ENCODE results near the gene DCST1. TPM values are rescaled to one million over a fixed set of nuclear protein-coding genes. Genes with fewer than 3 reads are reported as not detected.

Gene DCST1
- total RNA-seq, 1 experiment from 2014 or later, result not detected

GRCh38 chr1:155030243-155030795, 3.3 kb upstream of the DCST1 start:
- no peak overlapping the region for H3K4me2 ChIP-seq (ENCODE audit: low read depth, low read length, poor library complexity, severe bottlenecking)
- H3K9ac ChIP-seq (ENCODE audit: low read length), result no peak overlapping the region

GRCh38 chr1:155030899-155031298, 2.7 kb upstream of the DCST1 start:
- DNase-seq, result no peak
- Histone ChIP-seq H3K4me2 (ENCODE audit: low read depth, low read length, poor library complexity, severe bottlenecking) (no peak overlapping the region), H3K9ac (ENCODE audit: low read length) (no peak overlapping the region), H3K9me3 (ENCODE audit: low read length) (no peaks in the 10 kb centered on the region), H2AFZ (ENCODE audit: low read length) (no peak overlapping the region), H3K27me3 (ENCODE audit: low read length) (no peaks in the 10 kb centered on the region), H3K79me2 (ENCODE audit: low read length) (no peaks in the 10 kb centered on the region), H4K20me1 (ENCODE audit: insufficient read depth, low read depth, low read length) (no peaks in the 10 kb centered on the region), H3K36me3 (ENCODE audit: insufficient read depth, low read length) (no peaks in the 10 kb centered on the region), H3K9me2 (replicated peaks; ENCODE audit: insufficient read depth, low read length) (no peaks in the 10 kb centered on the region), H3K4me3 (ENCODE audit: low read length) (no peak overlapping the region), H3K27ac (ENCODE audit: low read length) (no peak overlapping the region), H3K4me1 (ENCODE audit: low read length) (no peaks in the 10 kb centered on the region)

More at GRCh38 chr1:155030243-155030795, 3.3 kb upstream of the DCST1 start:
- no peaks in the 10 kb centered on the region for H3K79me2 ChIP-seq (ENCODE audit: low read length)
- H4K20me1 ChIP-seq (ENCODE audit: insufficient read depth, low read depth, low read length), result no peaks in the 10 kb centered on the region
- H3K9me3 ChIP-seq (ENCODE audit: low read length), result no peaks in the 10 kb centered on the region
- H3K9me2 ChIP-seq (replicated peaks; ENCODE audit: insufficient read depth, low read length), result no peaks in the 10 kb centered on the region
- H3K36me3 ChIP-seq (ENCODE audit: insufficient read depth, low read length), result no peaks in the 10 kb centered on the region
- no peak for DNase-seq
- no peaks in the 10 kb centered on the region for H3K4me1 ChIP-seq (ENCODE audit: low read length)
- no peaks in the 10 kb centered on the region for H3K27me3 ChIP-seq (ENCODE audit: low read length)
- H3K27ac ChIP-seq (ENCODE audit: low read length), result no peak overlapping the region
- no peak overlapping the region for H3K4me3 ChIP-seq (ENCODE audit: low read length)
- no peak overlapping the region for H2AFZ ChIP-seq (ENCODE audit: low read length)

- no peak overlapping the region for H3K4me3 ChIP-seq (ENCODE audit: low read length)
- H3K27ac ChIP-seq (ENCODE audit: low read length), result no peak overlapping the region
- H3K4me1 ChIP-seq (ENCODE audit: low read length), result no peaks in the 10 kb centered on the region
- no peaks in the 10 kb centered on the region for H3K27me3 ChIP-seq (ENCODE audit: low read length)
- no peaks in the 10 kb centered on the region for H3K9me2 ChIP-seq (replicated peaks; ENCODE audit: insufficient read depth, low read length)
- H3K79me2 ChIP-seq (ENCODE audit: low read length), result no peaks in the 10 kb centered on the region
- DNase-seq, result no peak
- H3K36me3 ChIP-seq (ENCODE audit: insufficient read depth, low read length), result no peaks in the 10 kb centered on the region
- no peaks in the 10 kb centered on the region for H3K9me3 ChIP-seq (ENCODE audit: low read length)
- no peak overlapping the region for H3K9ac ChIP-seq (ENCODE audit: low read length)
- no peak overlapping the region for H2AFZ ChIP-seq (ENCODE audit: low read length)
- no peak overlapping the region for H3K4me2 ChIP-seq (ENCODE audit: low read depth, low read length, poor library complexity, severe bottlenecking)
- H4K20me1 ChIP-seq (ENCODE audit: insufficient read depth, low read depth, low read length), result no peaks in the 10 kb centered on the region
Observed at GRCh38 chr1:155032886-155033285, 738 bp upstream of the DCST1 start.

- Histone ChIP-seq H4K20me1 (ENCODE audit: insufficient read depth, low read depth, low read length) (no peaks in the 10 kb centered on the region), H3K27ac (ENCODE audit: low read length) (no peak overlapping the region), H3K9ac (ENCODE audit: low read length) (no peak overlapping the region), H3K4me3 (ENCODE audit: low read length) (no peak overlapping the region), H3K9me3 (ENCODE audit: low read length) (no peaks in the 10 kb centered on the region), H2AFZ (ENCODE audit: low read length) (no peak overlapping the region), H3K4me2 (ENCODE audit: low read depth, low read length, poor library complexity, severe bottlenecking) (no peak overlapping the region), H3K9me2 (replicated peaks; ENCODE audit: insufficient read depth, low read length) (no peaks in the 10 kb centered on the region), H3K4me1 (ENCODE audit: low read length) (no peaks in the 10 kb centered on the region), H3K79me2 (ENCODE audit: low read length) (no peaks in the 10 kb centered on the region), H3K27me3 (ENCODE audit: low read length) (no peaks in the 10 kb centered on the region), H3K36me3 (ENCODE audit: insufficient read depth, low read length) (no peaks in the 10 kb centered on the region)
- no peak for DNase-seq
Observed at GRCh38 chr1:155034318-155035208, 939 bp downstream of the DCST1 start.

- Histone ChIP-seq H3K27ac (ENCODE audit: low read length) (no peak overlapping the region), H3K4me3 (ENCODE audit: low read length) (no peak overlapping the region), H3K27me3 (ENCODE audit: low read length) (no peaks in the 10 kb centered on the region), H3K79me2 (ENCODE audit: low read length) (no peaks in the 10 kb centered on the region), H3K9ac (ENCODE audit: low read length) (no peak overlapping the region), H3K4me2 (ENCODE audit: low read depth, low read length, poor library complexity, severe bottlenecking) (no peak overlapping the region), H3K4me1 (ENCODE audit: low read length) (no peaks in the 10 kb centered on the region), H3K9me3 (ENCODE audit: low read length) (no peaks in the 10 kb centered on the region), H4K20me1 (ENCODE audit: insufficient read depth, low read depth, low read length) (no peaks in the 10 kb centered on the region), H2AFZ (ENCODE audit: low read length) (no peak overlapping the region), H3K36me3 (ENCODE audit: insufficient read depth, low read length) (no peaks in the 10 kb centered on the region), H3K9me2 (replicated peaks; ENCODE audit: insufficient read depth, low read length) (no peaks in the 10 kb centered on the region)
- DNase-seq, result no peak
Observed at GRCh38 chr1:155035936-155036335, 2.3 kb downstream of the DCST1 start.

GRCh38 chr1:155037043-155037442, 3.4 kb downstream of the DCST1 start:
- H3K79me2 ChIP-seq (ENCODE audit: low read length), result no peaks in the 10 kb centered on the region
- H3K4me1 ChIP-seq (ENCODE audit: low read length), result no peaks in the 10 kb centered on the region
- no peak overlapping the region for H3K4me3 ChIP-seq (ENCODE audit: low read length)
- H3K27ac ChIP-seq (ENCODE audit: low read length), result no peak overlapping the region
- H3K9me3 ChIP-seq (ENCODE audit: low read length), result no peaks in the 10 kb centered on the region
- H3K9me2 ChIP-seq (replicated peaks; ENCODE audit: insufficient read depth, low read length), result no peaks in the 10 kb centered on the region
- no peaks in the 10 kb centered on the region for H3K27me3 ChIP-seq (ENCODE audit: low read length)
- no peaks in the 10 kb centered on the region for H3K36me3 ChIP-seq (ENCODE audit: insufficient read depth, low read length)
- no peaks in the 10 kb centered on the region for H4K20me1 ChIP-seq (ENCODE audit: insufficient read depth, low read depth, low read length)
- no peak overlapping the region for H2AFZ ChIP-seq (ENCODE audit: low read length)
- no peak overlapping the region for H3K4me2 ChIP-seq (ENCODE audit: low read depth, low read length, poor library complexity, severe bottlenecking)
- H3K9ac ChIP-seq (ENCODE audit: low read length), result no peak overlapping the region
- no peak for DNase-seq

- H3K36me3 ChIP-seq (ENCODE audit: insufficient read depth, low read length), result no peaks in the 10 kb centered on the region
- no peak overlapping the region for H3K9ac ChIP-seq (ENCODE audit: low read length)
- no peaks in the 10 kb centered on the region for H4K20me1 ChIP-seq (ENCODE audit: insufficient read depth, low read depth, low read length)
- H3K27me3 ChIP-seq (ENCODE audit: low read length), result no peaks in the 10 kb centered on the region
- H3K9me3 ChIP-seq (ENCODE audit: low read length), result no peaks in the 10 kb centered on the region
- H2AFZ ChIP-seq (ENCODE audit: low read length), result no peak overlapping the region
- no peak for DNase-seq
- no peaks in the 10 kb centered on the region for H3K4me1 ChIP-seq (ENCODE audit: low read length)
- no peak overlapping the region for H3K4me2 ChIP-seq (ENCODE audit: low read depth, low read length, poor library complexity, severe bottlenecking)
- H3K9me2 ChIP-seq (replicated peaks; ENCODE audit: insufficient read depth, low read length), result no peaks in the 10 kb centered on the region
- no peaks in the 10 kb centered on the region for H3K79me2 ChIP-seq (ENCODE audit: low read length)
- H3K4me3 ChIP-seq (ENCODE audit: low read length), result no peak overlapping the region
- H3K27ac ChIP-seq (ENCODE audit: low read length), result no peak overlapping the region
Observed at GRCh38 chr1:155037851-155038441, 4.3 kb downstream of the DCST1 start.

- H3K4me2 ChIP-seq (ENCODE audit: low read depth, low read length, poor library complexity, severe bottlenecking), result no peak overlapping the region
- no peaks in the 10 kb centered on the region for H3K9me2 ChIP-seq (replicated peaks; ENCODE audit: insufficient read depth, low read length)
- DNase-seq, result no peak
- no peak overlapping the region for H3K9ac ChIP-seq (ENCODE audit: low read length)
- H3K27me3 ChIP-seq (ENCODE audit: low read length), result no peaks in the 10 kb centered on the region
- H2AFZ ChIP-seq (ENCODE audit: low read length), result no peak overlapping the region
- H3K36me3 ChIP-seq (ENCODE audit: insufficient read depth, low read length), result no peaks in the 10 kb centered on the region
- H3K79me2 ChIP-seq (ENCODE audit: low read length), result no peaks in the 10 kb centered on the region
- H3K9me3 ChIP-seq (ENCODE audit: low read length), result no peaks in the 10 kb centered on the region
- H3K4me1 ChIP-seq (ENCODE audit: low read length), result no peaks in the 10 kb centered on the region
- H3K27ac ChIP-seq (ENCODE audit: low read length), result no peak overlapping the region
- H3K4me3 ChIP-seq (ENCODE audit: low read length), result no peak overlapping the region
- H4K20me1 ChIP-seq (ENCODE audit: insufficient read depth, low read depth, low read length), result no peaks in the 10 kb centered on the region
Observed at GRCh38 chr1:155038602-155039307, 5.1 kb downstream of the DCST1 start.

Measured in Karpas-422 (cell line).